ENCODE measurements around the gene LOXL4.
A peak's percentile ranks its signal among the peaks of the same experiment; 100 is the strongest.

The LOXL4 gene

DNA sequence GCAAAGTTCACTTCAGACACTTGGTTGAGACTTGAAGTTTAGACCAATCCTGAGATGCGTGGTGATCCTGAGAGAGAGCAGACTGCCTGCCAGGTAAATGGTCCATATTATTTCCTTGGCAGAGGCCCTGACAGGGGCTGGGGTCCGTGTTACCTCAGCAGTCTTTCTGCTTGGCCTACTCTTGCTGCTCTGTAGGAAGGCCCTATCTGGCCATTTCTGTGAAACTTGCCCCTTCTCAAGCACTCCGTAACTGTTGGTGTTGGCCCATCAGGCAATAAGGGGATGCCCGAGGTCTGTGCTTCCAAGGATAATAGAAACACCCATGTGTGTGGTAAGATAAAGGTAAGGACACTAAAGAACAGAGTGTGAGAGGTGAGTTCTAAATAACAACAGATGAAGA, 20.0 kb downstream of the LOXL4 start:
- no peak for DNase-seq (ENCODE audit: low read depth)
- TF ChIP-seq, protein P1, sequence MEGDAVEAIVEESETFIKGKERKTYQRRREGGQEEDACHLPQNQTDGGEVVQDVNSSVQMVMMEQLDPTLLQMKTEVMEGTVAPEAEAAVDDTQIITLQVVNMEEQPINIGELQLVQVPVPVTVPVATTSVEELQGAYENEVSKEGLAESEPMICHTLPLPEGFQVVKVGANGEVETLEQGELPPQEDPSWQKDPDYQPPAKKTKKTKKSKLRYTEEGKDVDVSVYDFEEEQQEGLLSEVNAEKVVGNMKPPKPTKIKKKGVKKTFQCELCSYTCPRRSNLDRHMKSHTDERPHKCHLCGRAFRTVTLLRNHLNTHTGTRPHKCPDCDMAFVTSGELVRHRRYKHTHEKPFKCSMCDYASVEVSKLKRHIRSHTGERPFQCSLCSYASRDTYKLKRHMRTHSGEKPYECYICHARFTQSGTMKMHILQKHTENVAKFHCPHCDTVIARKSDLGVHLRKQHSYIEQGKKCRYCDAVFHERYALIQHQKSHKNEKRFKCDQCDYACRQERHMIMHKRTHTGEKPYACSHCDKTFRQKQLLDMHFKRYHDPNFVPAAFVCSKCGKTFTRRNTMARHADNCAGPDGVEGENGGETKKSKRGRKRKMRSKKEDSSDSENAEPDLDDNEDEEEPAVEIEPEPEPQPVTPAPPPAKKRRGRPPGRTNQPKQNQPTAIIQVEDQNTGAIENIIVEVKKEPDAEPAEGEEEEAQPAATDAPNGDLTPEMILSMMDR (IDR thresholded peaks at IDR 0.05; ENCODE audit: insufficient read depth, low read depth, low read length, missing control alignments): no peak
- no peak overlapping the region for H3K4me3 ChIP-seq (ENCODE audit: low read length)

DNA sequence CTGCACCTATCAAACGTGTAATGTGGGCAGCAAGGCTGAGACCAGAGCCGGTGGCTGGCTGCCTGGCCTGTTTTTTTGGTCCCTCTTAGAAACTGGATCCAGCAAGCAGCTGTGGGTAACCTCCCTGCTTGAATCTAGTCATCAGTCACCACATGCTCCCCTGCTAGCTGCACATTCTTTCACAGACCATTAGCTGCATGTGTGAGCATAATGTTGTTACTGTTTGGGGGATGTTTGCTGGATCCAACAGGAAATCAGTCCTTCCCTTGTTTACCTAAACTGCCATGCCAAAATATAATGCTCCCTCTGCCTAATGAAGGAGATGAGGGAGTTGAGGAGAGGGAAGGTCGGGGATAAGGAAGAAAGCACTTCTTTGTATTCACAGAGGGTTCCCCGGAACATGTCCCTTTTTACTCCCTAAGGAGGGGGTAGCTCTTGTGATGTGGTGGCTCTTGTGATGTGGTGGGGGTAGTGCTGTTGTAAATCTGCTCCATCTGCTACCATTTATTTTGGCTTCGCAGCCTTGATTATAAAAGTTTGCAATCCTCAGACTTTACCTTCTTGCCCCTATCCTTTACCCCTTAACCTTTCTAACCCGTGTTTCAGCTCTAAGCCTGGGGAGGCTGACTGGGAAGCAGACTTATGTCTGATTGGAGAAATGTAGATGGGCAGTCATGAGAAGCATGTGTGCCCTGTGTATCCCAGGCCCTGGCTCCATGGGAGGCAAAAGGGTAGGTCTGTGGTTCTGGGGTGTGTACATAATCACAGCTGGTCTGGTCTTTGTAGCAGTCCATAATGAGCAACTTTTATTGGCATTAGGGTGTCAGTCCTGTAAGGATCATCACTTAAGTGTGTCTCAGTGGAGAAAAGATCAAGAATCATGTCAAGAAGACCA, 20.8 kb downstream of the LOXL4 start:
- DNase-seq (ENCODE audit: low read depth): no peak
- H3K4me3 ChIP-seq (ENCODE audit: low read length): no peak overlapping the region
- TF ChIP-seq, protein P1 (IDR thresholded peaks at IDR 0.05; ENCODE audit: insufficient read depth, low read depth, low read length, missing control alignments): no peak

DNA sequence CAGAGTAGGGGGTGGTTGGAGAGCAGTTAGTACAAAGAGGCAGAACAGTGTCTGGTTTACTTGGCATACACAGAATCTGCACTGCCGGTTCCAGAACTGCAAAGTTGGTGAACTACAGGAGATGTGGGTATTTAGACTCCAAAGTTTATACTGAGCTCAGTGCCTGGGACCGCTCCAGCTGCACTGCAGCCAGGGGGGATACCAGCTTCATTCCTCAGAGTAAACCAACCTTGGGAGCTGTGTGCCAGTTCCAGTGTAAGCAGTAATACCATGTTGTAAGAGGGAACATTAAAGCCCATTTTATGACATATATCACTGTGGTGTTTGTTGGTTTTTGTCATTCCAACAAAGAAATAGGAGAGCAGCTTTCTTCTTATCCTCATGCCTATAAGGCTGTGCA, 23.4 kb downstream of the LOXL4 start:
- TF ChIP-seq, protein P1 (IDR thresholded peaks at IDR 0.05; ENCODE audit: insufficient read depth, low read depth, low read length, missing control alignments): no peak
- no peak overlapping the region for H3K4me3 ChIP-seq (ENCODE audit: low read length)
- DNase-seq (ENCODE audit: low read depth): no peak

DNA sequence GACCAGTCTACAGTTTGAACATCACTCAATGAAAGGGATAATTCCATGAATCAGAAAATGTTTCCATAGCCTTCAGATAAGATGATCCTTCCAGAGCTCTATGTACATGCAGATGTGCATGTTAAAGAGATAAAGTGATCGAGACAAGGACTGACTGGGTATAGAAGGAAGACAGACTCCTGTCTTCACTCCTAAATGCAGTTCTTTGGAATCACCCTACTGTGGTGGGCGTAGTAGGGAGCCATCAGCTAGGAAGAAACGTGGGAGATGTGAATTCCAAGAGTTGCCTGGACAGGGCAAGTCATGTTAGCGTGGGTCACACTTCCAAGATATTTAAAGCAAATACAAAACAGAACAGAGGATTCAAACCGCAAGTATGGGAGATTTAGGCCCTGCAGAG, 23.9 kb downstream of the LOXL4 start:
- TF ChIP-seq, protein P1 (IDR thresholded peaks at IDR 0.05; ENCODE audit: insufficient read depth, low read depth, low read length, missing control alignments): no peak
- no peak for DNase-seq (ENCODE audit: low read depth)
- H3K4me3 ChIP-seq (ENCODE audit: low read length): no peak overlapping the region

DNA sequence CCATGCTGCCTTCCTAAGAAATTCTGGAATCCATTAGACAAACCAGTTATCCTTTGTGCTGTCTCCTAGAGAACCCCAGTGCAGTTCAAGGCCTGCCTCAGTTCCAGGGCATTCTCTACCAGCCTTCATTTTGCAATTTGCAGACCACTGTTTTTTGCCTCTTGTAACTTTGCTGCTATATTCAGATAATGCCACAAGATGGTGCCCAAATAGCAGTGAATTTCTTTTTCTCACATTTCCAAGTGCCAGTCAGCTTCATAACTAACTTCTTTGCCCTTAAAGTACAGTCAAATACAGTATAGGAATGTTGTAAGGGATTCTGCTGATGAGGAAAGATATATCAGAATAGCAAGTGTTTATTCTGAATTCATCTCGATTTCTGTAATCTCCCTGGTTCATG, 25.2 kb downstream of the LOXL4 start:
- peak; percentile 17 for DNase-seq (ENCODE audit: low read depth)
- H3K4me3 ChIP-seq (ENCODE audit: low read length): no peak overlapping the region
- TF ChIP-seq, protein P1 (IDR thresholded peaks at IDR 0.05; ENCODE audit: insufficient read depth, low read depth, low read length, missing control alignments): peak; percentile 43

DNA sequence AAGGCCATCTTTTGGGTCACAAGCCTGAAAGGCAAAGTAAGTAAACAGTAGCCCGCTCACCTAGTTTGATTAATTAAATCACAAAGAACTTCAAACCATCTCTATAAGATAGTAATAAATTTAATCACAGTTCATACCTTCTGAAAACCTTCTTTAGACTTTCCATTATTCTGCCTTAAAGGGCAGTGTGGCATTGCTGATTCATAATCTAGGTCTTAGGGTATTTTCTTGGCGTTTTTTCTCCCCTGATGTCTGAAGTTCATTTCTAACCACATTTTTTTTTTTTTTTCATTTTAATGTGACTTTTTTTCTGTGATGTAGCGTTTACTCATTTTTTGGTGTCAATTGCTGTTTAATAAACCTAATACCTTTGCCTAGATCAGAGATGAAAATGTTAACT, 27.5 kb downstream of the LOXL4 start:
- DNase-seq (ENCODE audit: low read depth): no peak
- TF ChIP-seq, protein P1 (IDR thresholded peaks at IDR 0.05; ENCODE audit: insufficient read depth, low read depth, low read length, missing control alignments): no peak

DNA sequence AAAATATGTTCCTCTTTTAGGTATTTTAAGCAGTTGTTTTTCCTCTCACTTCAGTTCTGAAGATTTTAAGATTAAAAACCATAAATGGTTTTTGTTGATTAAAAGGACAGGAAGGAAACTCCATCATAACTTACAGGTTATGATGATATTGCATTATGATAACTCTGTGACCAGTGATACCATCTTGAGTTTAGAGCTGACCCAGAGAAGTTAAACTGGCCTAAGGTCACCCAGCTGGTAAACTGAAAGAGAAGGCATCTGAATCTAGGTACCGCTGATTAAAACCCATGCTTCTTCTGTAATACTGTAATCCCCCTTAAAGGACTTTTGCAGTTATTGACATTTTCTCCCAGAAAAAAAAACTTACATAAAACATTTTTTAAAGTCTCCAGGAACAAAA, 29.6 kb downstream of the LOXL4 start:
- DNase-seq (ENCODE audit: low read depth): no peak
- TF ChIP-seq, protein P1 (IDR thresholded peaks at IDR 0.05; ENCODE audit: insufficient read depth, low read depth, low read length, missing control alignments): no peak
- no peak overlapping the region for H3K4me3 ChIP-seq (ENCODE audit: low read length)

More for the DNA sequence above, 27.5 kb downstream of the LOXL4 start:
- H3K4me3 ChIP-seq (ENCODE audit: low read length): no peak overlapping the region
